Measurements from ENCODE around the gene HHAT. TPM values are rescaled to one million over a fixed set of nuclear protein-coding genes. Genes with fewer than 3 reads are reported as not detected.
"Not testable (repeated sequence)": the region's sequence is repeated elsewhere in the genome, so short reads cannot be mapped to it uniquely, and the experiment has no call there.

HHAT gene
- total RNA-seq, 1 donor from 2014 or later = 4.7 TPM

DNA sequence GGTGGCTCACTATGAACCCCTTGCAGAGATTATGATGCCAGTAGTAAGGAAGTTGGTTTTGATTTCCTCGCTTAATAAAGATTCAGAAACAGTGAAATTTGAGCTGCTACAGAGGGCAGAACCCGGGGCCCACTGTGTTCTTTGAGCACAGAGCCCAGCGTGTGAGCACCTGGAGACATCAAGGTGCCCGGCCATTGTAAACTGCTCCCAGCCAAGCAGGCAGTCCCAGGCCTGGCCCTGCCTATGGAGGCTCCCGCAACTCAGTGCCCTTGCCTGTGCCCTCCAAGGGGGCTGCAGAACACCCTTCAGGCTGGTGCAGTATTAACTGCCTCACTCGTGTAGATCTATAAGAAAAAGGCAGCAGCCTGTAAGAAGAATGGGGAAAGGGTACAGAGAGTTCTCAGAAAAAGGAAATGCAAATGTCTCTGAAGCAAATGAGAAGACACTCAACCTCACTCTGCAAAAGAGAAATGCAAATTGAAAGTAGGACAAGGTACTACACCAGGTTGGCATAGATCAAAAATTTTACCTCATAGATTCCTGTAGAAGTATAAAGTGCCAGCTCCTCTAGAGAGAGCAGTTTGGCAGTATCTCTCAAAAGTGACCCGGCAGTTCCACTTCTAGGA is 323.7 kb downstream of the HHAT start:
- Histone ChIP-seq H3K27me3 (ENCODE audit: control insufficient read depth in 3 of 3, insufficient read depth in 3 of 3, low read length in 3 of 3) (no peaks in the 10 kb centered on the region), H3K27ac (ENCODE audit: low read depth, low read length) (no peak overlapping the region)

DNA sequence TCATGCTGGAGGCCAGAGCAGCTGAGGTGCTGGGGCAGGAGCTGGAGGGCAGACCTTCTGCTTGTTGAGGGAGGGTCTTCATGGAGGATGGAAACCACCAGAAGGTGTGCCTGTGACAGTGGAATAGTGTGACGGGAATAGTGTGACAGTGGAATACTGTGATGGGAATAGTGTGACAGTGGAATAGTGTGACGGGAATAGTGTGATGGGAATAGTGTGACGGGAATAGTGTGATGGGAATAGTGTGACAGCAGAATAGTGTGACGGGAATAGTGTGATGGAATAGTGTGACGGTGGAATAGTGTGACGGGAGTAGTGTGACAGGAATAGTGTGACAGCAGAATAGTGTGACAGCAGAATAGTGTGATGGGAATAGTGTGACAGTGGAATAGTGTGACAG is 325.1 kb downstream of the HHAT start:
- Histone ChIP-seq H3K9me3 (ENCODE audit: control insufficient read depth in 3 of 3, low read length in 3 of 3) (no peaks in the 10 kb centered on the region), H3K36me3 (ENCODE audit: control insufficient read depth in 3 of 3, insufficient read depth in 3 of 3, low read length in 3 of 3) (no peaks in the 10 kb centered on the region), H3K27me3 (ENCODE audit: control insufficient read depth in 3 of 3, insufficient read depth in 3 of 3, low read length in 3 of 3) (no peaks in the 10 kb centered on the region), H3K27ac (ENCODE audit: low read depth, low read length) (no peak overlapping the region), H3K4me3 (ENCODE audit: low read length in 3 of 3) (no peak overlapping the region), H3K4me1 (ENCODE audit: control insufficient read depth in 3 of 3, insufficient read depth in 3 of 3, low read length in 3 of 3) (no peaks in the 10 kb centered on the region), H3K9ac (ENCODE audit: low read depth in 1 of 3, low read length in 3 of 3) (no peak overlapping the region)

More for the DNA sequence above, 323.7 kb downstream of the HHAT start:
- Histone ChIP-seq H3K9me3 (ENCODE audit: control insufficient read depth in 3 of 3, low read length in 3 of 3) (no peaks in the 10 kb centered on the region), H3K4me3 (ENCODE audit: low read length in 3 of 3) (no peak overlapping the region), H3K36me3 (ENCODE audit: control insufficient read depth in 3 of 3, insufficient read depth in 3 of 3, low read length in 3 of 3) (no peaks in the 10 kb centered on the region), H3K9ac (ENCODE audit: low read depth in 1 of 3, low read length in 3 of 3) (no peak overlapping the region), H3K4me1 (ENCODE audit: control insufficient read depth in 3 of 3, insufficient read depth in 3 of 3, low read length in 3 of 3) (no peaks in the 10 kb centered on the region)

DNA sequence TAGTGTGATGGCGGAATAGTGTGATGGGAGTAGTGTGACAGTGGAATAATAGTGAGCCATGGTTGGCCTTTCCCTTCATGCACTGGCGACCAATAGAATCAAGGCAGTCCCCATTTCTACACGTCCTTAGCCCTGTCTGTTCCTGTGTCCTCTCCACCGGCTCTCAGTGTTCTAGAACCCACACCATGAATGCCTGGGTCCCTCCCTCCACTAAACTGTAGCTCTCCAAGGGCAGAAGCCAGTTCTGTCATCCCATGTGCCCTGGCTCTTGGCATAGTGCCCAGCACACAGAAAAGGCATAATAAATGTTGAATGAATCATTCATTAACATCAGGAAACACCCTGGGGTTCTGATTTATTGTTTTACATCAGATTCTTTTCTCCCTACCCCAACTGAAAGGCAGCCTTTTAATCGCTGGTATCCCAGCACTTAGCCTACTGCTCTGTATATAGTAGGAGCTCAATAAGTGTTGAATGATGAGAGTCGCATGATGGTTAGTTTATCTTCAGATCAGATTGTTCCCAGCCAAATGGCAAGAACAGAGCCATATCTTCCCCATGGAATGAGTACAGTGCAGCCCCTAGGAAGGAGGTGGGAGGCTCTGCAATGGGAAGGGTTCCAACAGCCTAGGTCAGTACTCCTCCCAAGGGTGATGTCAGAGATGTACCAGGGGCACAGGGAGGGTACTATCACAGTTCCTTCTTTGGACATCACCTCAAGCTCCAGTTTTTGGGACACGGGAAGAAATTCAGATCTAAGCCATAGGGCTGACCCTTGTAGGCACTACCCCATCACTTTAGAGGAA is 325.7 kb downstream of the HHAT start:
- Histone ChIP-seq H3K4me3 (ENCODE audit: low read length in 3 of 3) (no peak overlapping the region), H3K27ac (ENCODE audit: low read depth, low read length) (no peak overlapping the region), H3K27me3 (ENCODE audit: control insufficient read depth in 3 of 3, insufficient read depth in 3 of 3, low read length in 3 of 3) (no peaks in the 10 kb centered on the region), H3K9ac (ENCODE audit: low read depth in 1 of 3, low read length in 3 of 3) (no peak overlapping the region), H3K36me3 (ENCODE audit: control insufficient read depth in 3 of 3, insufficient read depth in 3 of 3, low read length in 3 of 3) (no peaks in the 10 kb centered on the region), H3K9me3 (ENCODE audit: control insufficient read depth in 3 of 3, low read length in 3 of 3) (no peaks in the 10 kb centered on the region), H3K4me1 (ENCODE audit: control insufficient read depth in 3 of 3, insufficient read depth in 3 of 3, low read length in 3 of 3) (no peaks in the 10 kb centered on the region)

DNA sequence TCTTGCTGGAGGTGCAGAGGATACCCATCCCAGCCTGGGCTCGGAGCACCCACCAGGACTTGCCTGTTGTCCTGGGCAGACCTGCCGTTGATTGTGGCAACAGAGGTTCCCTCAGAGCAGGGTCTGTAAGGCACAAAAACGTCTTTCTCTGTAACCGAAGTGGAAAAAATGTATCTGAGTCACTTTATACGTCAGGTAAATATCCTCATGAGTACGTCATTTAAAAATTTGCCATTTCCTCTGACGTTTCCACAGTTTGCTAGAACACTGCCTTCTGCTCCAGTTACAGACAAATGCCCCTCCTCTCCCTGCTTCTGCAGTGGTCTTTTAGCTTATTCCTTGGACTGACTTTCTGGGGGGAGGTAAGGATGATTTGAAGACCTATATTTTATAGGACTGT is 326.8 kb downstream of the HHAT start:
- no peaks in the 10 kb centered on the region for H3K36me3 ChIP-seq (ENCODE audit: control insufficient read depth in 3 of 3, insufficient read depth in 3 of 3, low read length in 3 of 3)
- H3K27me3 ChIP-seq (ENCODE audit: control insufficient read depth in 3 of 3, insufficient read depth in 3 of 3, low read length in 3 of 3) = no peaks in the 10 kb centered on the region
- H3K9ac ChIP-seq (ENCODE audit: low read depth in 1 of 3, low read length in 3 of 3) = no peak overlapping the region
- no peaks in the 10 kb centered on the region for H3K4me1 ChIP-seq (ENCODE audit: control insufficient read depth in 3 of 3, insufficient read depth in 3 of 3, low read length in 3 of 3)
- no peaks in the 10 kb centered on the region for H3K9me3 ChIP-seq (ENCODE audit: control insufficient read depth in 3 of 3, low read length in 3 of 3)
- no peak overlapping the region for H3K27ac ChIP-seq (ENCODE audit: low read depth, low read length)
- H3K4me3 ChIP-seq (ENCODE audit: low read length in 3 of 3) = no peak overlapping the region

DNA sequence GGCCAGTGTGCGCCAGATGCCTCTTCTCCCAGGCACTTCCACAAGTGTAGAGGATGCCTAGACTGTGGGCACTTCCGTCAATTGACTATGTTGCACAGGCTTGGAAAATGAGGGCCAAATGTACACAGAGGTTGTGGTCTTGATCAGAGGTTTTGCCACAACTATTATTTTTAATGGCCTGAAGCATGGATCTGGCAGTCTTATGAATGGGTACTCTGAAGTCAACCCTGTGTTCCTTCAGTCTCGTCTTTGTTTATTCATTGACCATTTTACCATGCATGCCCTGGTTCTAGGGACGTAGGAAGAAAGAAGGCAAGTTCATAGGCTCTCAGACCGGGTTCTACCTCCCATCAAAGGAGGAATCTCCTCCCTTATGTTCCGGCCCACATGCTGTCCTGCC is 329.1 kb downstream of the HHAT start:
- H3K4me3 ChIP-seq (ENCODE audit: low read length in 3 of 3) = no peak overlapping the region
- H3K27ac ChIP-seq (ENCODE audit: low read depth, low read length) = no peak overlapping the region
- H3K27me3 ChIP-seq (ENCODE audit: control insufficient read depth in 3 of 3, insufficient read depth in 3 of 3, low read length in 3 of 3) = no peaks in the 10 kb centered on the region
- H3K9me3 ChIP-seq (ENCODE audit: control insufficient read depth in 3 of 3, low read length in 3 of 3) = no peaks in the 10 kb centered on the region
- H3K9ac ChIP-seq (ENCODE audit: low read depth in 1 of 3, low read length in 3 of 3) = no peak overlapping the region
- H3K4me1 ChIP-seq (ENCODE audit: control insufficient read depth in 3 of 3, insufficient read depth in 3 of 3, low read length in 3 of 3) = no peaks in the 10 kb centered on the region
- no peaks in the 10 kb centered on the region for H3K36me3 ChIP-seq (ENCODE audit: control insufficient read depth in 3 of 3, insufficient read depth in 3 of 3, low read length in 3 of 3)

DNA sequence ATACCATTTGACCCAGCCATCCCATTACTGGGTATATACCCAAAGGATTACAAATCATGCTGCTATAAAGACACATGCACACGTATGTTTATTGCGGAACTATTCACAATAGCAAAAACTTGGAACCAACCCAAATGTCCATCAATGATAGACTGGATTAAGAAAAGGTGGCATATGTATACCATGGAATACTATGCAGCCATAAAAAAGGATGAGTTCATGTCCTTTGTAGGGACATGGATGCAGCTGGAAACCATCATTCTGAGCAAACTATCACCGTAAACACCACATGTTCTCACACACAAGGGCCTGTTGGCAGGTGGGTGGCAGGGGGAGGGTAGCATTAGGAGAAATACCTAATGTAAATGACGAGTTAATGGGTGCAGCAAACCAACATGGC is 332.8 kb downstream of the HHAT start:
- not testable (repeated sequence) for H3K9ac ChIP-seq (ENCODE audit: low read depth in 1 of 3, low read length in 3 of 3); H3K27me3 ChIP-seq (ENCODE audit: control insufficient read depth in 3 of 3, insufficient read depth in 3 of 3, low read length in 3 of 3); H3K4me3 ChIP-seq (ENCODE audit: low read length in 3 of 3); H3K27ac ChIP-seq (ENCODE audit: low read depth, low read length); H3K36me3 ChIP-seq (ENCODE audit: control insufficient read depth in 3 of 3, insufficient read depth in 3 of 3, low read length in 3 of 3); H3K4me1 ChIP-seq (ENCODE audit: control insufficient read depth in 3 of 3, insufficient read depth in 3 of 3, low read length in 3 of 3); H3K9me3 ChIP-seq (ENCODE audit: control insufficient read depth in 3 of 3, low read length in 3 of 3)

DNA sequence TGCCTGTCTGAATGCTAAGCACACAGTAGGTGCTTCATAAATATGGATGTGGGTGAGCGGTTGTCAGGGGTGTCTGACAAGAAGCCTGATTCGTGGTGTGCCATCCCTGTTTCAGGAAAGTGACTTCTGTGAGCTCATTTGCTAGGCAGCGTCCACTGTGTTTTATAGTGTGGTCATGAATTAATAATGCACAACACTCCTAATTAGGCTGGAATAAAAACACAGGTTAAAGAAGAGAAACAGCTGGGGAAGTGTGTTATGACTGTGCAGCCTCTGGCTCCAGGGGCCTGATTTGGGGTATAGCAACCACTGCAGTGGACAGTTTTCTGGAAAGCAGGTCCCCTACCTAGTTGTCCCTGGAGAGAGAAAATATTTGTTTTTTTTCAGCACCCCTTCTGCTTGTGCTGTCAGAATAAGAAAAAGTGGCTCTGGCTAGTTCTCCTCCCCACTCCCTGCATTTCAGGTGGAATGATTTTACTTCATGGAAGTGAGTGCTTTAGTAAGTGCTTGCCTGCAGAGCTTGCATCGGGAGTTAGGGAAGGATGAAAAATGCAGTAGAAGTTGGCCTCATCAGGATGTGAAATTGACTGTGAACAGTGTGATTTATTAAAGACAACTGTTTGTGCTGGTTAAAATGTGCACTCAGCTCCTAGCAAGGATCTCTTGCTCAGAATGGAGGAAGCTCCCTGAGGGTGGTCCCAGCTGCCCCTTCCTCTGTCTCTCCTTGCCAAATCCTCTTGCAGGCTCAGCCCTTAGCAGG is 333.8 kb downstream of the HHAT start:
- no peaks in the 10 kb centered on the region for H3K9me3 ChIP-seq (ENCODE audit: control insufficient read depth in 3 of 3, low read length in 3 of 3)
- no peak overlapping the region for H3K4me3 ChIP-seq (ENCODE audit: low read length in 3 of 3)
- H3K27me3 ChIP-seq (ENCODE audit: control insufficient read depth in 3 of 3, insufficient read depth in 3 of 3, low read length in 3 of 3) = no peaks in the 10 kb centered on the region
- H3K27ac ChIP-seq (ENCODE audit: low read depth, low read length) = no peak overlapping the region
- no peaks in the 10 kb centered on the region for H3K4me1 ChIP-seq (ENCODE audit: control insufficient read depth in 3 of 3, insufficient read depth in 3 of 3, low read length in 3 of 3)
- H3K9ac ChIP-seq (ENCODE audit: low read depth in 1 of 3, low read length in 3 of 3) = no peak overlapping the region
- H3K36me3 ChIP-seq (ENCODE audit: control insufficient read depth in 3 of 3, insufficient read depth in 3 of 3, low read length in 3 of 3) = no peaks in the 10 kb centered on the region

DNA sequence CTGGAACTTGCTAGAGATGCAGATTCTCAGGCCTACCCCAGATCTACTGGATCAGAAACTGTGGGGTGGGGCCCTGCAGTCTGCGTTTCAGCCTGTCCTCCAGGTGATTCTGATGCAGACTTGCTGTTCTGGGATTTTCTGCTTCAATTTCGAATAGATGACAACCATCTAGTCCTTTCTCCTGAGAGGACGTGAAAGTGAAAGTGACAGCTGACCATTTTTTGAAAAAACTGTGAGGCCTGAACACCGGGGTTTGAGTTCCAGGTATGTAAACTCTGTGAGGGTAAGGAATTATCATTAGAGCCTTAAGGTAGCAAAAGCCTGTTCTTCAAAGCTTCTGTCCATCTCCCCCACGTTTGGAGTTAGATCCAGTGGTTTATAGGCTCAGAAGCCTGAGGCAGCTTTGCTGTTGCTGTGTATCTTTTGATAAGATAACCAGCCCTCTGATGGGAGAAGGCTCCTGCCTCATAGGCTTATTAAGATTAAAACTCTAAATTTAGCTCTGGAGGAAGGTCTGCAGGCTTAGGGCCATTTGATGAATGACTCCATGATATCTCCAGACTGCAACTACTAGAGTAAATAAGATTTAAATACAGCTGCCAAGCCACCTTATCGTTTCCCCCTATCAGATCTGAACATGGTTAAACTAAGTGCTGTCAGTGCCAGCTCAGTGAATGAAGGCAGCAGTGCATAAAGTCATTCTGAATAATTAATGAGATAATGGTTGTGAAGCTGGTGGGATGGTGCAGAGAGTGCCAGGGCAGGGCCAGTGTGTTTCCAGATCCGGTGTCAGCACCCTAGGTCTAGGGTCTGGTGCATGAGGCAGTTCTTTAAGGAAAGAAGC is 335.2 kb downstream of the HHAT start:
- H3K4me3 ChIP-seq (ENCODE audit: low read length in 3 of 3) = no peak overlapping the region
- no peaks in the 10 kb centered on the region for H3K4me1 ChIP-seq (ENCODE audit: control insufficient read depth in 3 of 3, insufficient read depth in 3 of 3, low read length in 3 of 3)
- H3K9me3 ChIP-seq (ENCODE audit: control insufficient read depth in 3 of 3, low read length in 3 of 3) = no peaks in the 10 kb centered on the region
- no peaks in the 10 kb centered on the region for H3K36me3 ChIP-seq (ENCODE audit: control insufficient read depth in 3 of 3, insufficient read depth in 3 of 3, low read length in 3 of 3)
- H3K9ac ChIP-seq (ENCODE audit: low read depth in 1 of 3, low read length in 3 of 3) = no peak overlapping the region
- no peaks in the 10 kb centered on the region for H3K27me3 ChIP-seq (ENCODE audit: control insufficient read depth in 3 of 3, insufficient read depth in 3 of 3, low read length in 3 of 3)
- H3K27ac ChIP-seq (ENCODE audit: low read depth, low read length) = no peak overlapping the region

DNA sequence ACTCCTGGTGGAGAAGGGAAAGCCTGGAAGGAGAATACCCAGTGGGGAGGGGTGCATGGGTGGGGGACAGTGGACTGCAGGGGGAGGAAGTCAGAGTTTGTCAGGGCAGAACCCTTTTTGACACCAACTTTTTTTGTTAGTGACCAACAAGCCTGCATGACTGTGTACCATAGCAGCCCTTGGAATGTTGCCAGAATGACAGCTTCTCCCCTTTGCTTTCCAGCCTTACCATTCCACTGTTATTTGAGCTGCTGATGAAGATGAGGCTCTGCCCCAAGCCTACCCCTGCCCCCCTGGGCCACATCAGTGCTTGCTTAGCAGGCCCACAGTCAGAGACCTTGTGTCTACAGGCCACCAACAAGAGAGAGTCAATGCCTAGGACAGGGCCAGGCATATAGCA is 341.2 kb downstream of the HHAT start:
- Histone ChIP-seq H3K4me3 (ENCODE audit: low read length in 3 of 3) (no peak overlapping the region), H3K9ac (ENCODE audit: low read depth in 1 of 3, low read length in 3 of 3) (no peak overlapping the region), H3K27me3 (ENCODE audit: control insufficient read depth in 3 of 3, insufficient read depth in 3 of 3, low read length in 3 of 3) (no peaks in the 10 kb centered on the region), H3K27ac (ENCODE audit: low read depth, low read length) (no peak overlapping the region), H3K4me1 (ENCODE audit: control insufficient read depth in 3 of 3, insufficient read depth in 3 of 3, low read length in 3 of 3) (no peaks in the 10 kb centered on the region), H3K9me3 (ENCODE audit: control insufficient read depth in 3 of 3, low read length in 3 of 3) (no peaks in the 10 kb centered on the region), H3K36me3 (ENCODE audit: control insufficient read depth in 3 of 3, insufficient read depth in 3 of 3, low read length in 3 of 3) (no peaks in the 10 kb centered on the region)

Measured in skeletal muscle tissue (tissue), 4 donors.